Kidney (tissue), 14 donors: ENCODE results near the gene FBN2. TPM values are rescaled to one million over a fixed set of nuclear protein-coding genes. Genes with fewer than 3 reads are reported as not detected.

Experiments
- DNase-seq, 5 donors: peaks; one replicate each; pipeline ENCODE4 v3.0.0-alpha.2; 2013 to 2020
- FAIRE-seq: peaks from 2 replicates; lab custom pipeline; 2012; peaks lifted over from hg19 to GRCh38; lab: Jason Lieb, UNC
- H3K27ac ChIP-seq, 2 donors: one replicate each; pipeline ENCODE4 v1.7.0; 2013; ENCODE audit warnings: low read depth in 2 of 2, low read length in 2 of 2, inconsistent platforms in 1 of 2
- H3K27me3 ChIP-seq: one replicate; pipeline ENCODE4 v1.7.1; 2013; ENCODE audit warnings: low read length, inconsistent platforms; ENCODE audit not compliant: control insufficient read depth, insufficient read depth
- H3K36me3 ChIP-seq, 3 donors: one replicate each; pipeline versions ENCODE4 v1.7.0 to v1.7.1; 2013; ENCODE audit warnings: low read length in 3 of 3, control low read depth in 1 of 3, inconsistent platforms in 1 of 3; ENCODE audit not compliant: insufficient read depth in 3 of 3, control insufficient read depth in 2 of 3
- H3K4me1 ChIP-seq, 3 donors: one replicate each; pipeline versions ENCODE4 v1.7.0 to v1.7.1; 2013; ENCODE audit warnings: low read length in 3 of 3, inconsistent platforms in 1 of 3, low read depth in 1 of 3; ENCODE audit not compliant: control insufficient read depth in 2 of 3, insufficient read depth in 2 of 3
- H3K4me3 ChIP-seq, 3 donors: one replicate each; pipeline versions ENCODE4 v1.7.0 to v1.8.1; 2013; ENCODE audit warnings: low read length in 3 of 3, control low read depth in 1 of 3, inconsistent platforms in 1 of 3
- H3K9ac ChIP-seq, 3 donors: one replicate each; pipeline versions ENCODE4 v1.7.0 to v1.7.1; 2013; ENCODE audit warnings: low read length in 3 of 3, control low read depth in 1 of 3, inconsistent platforms in 1 of 3
- H3K9me3 ChIP-seq, 3 donors: one replicate each; pipeline versions ENCODE4 v1.7.0 to v1.7.1; 2013; ENCODE audit warnings: low read length in 3 of 3, control low read depth in 1 of 3, inconsistent platforms in 1 of 3; ENCODE audit not compliant: control insufficient read depth in 2 of 3, insufficient read depth in 1 of 3
- CTCF ChIP-seq: IDR thresholded peaks from 3 replicates; pipeline ENCODE4 v1.5.1; 2012; ENCODE audit warnings: mild to moderate bottlenecking, moderate library complexity, borderline replicate concordance; ENCODE audit not compliant: insufficient read depth; ENCODE audit errors: extremely low read depth
- intact Hi-C: fragments of 100-400 bp; cut with DNase I; formaldehyde crosslinking; loops from one replicate; pipeline ENCODE4 v1.11.1; 2022
- polyA plus RNA-seq: library from polyadenylated mRNA; stranded (reverse); fragments of 350-450 nt; fragmentation: Illumina TruSeq; extraction: RNeasy Lipid Tissue Mini Kit (QIAGEN cat#74804); gene quantifications from one replicate; pipeline ENCODE4 v1.2.3, GENCODE V29; 2014; ENCODE audit warnings: low read depth, low replicate concordance; ENCODE audit not compliant: insufficient read depth
- total RNA-seq: library from RNA; stranded (reverse); fragmentation: NEBNext Ultra II Directional; extraction: Animal tissue kit (Norgen Biotek cat#: 25700); gene quantifications from one replicate; pipeline ENCODE4 v1.2.1, GENCODE V29; 2021
- donor health status: control.
- donor health status: control.
- donor health status: control.
- donor health status: control.
- donor health status: control.
- donor health status: DM: yes; HTN: yes; CAD: no.
- donor health status: Normal renal cell carcinoma (clear cell type).

FBN2 gene
- total and polyA plus RNA-seq, 2 donors from 2014 or later, result 0.11 to 1.0 TPM

- H3K27me3 ChIP-seq, result no peaks in the 10 kb centered on the region
- intact Hi-C loops, result no loop called here
Measured at GRCh38 chr5:128318691-128319090, 219.4 kb downstream of the FBN2 start.

GRCh38 chr5:128317481-128317880 lies 220.6 kb downstream of the FBN2 start:
- H3K27me3 ChIP-seq, result no peaks in the 10 kb centered on the region
- no peak overlapping the region for H3K9ac ChIP-seq
- DNase-seq, result peak in 3 of 5 donors; percentile 19 to 71 (median 64)
- no peak overlapping the region for H3K4me3 ChIP-seq
- no peak for TF ChIP-seq CTCF
- no peak overlapping the region for H3K27ac ChIP-seq
- intact Hi-C loops, result no loop called here
- no peak for FAIRE-seq
- H3K9me3 ChIP-seq, result no peaks in the 10 kb centered on the region
- H3K36me3 ChIP-seq, result no peaks in the 10 kb centered on the region
- H3K4me1 ChIP-seq, result no peaks in the 10 kb centered on the region

More at GRCh38 chr5:128318691-128319090, 219.4 kb downstream of the FBN2 start:
- H3K4me1 ChIP-seq, result no peaks in the 10 kb centered on the region
- H3K9ac ChIP-seq, result no peak overlapping the region
- no peak overlapping the region for H3K4me3 ChIP-seq
- no peak for FAIRE-seq
- no peak for TF ChIP-seq CTCF
- no peak overlapping the region for H3K27ac ChIP-seq
- no peak for DNase-seq
- no peaks in the 10 kb centered on the region for H3K9me3 ChIP-seq
- no peaks in the 10 kb centered on the region for H3K36me3 ChIP-seq

GRCh38 chr5:128315671-128316070 lies 222.4 kb downstream of the FBN2 start:
- H3K4me3 ChIP-seq, result no peak overlapping the region
- no peaks in the 10 kb centered on the region for H3K4me1 ChIP-seq
- H3K36me3 ChIP-seq, result no peaks in the 10 kb centered on the region
- H3K9ac ChIP-seq, result no peak overlapping the region
- FAIRE-seq (no peak), DNase-seq (no peak)
- no peak overlapping the region for H3K27ac ChIP-seq
- no peaks in the 10 kb centered on the region for H3K9me3 ChIP-seq
- no peak for TF ChIP-seq CTCF
- no peaks in the 10 kb centered on the region for H3K27me3 ChIP-seq
- intact Hi-C loops, result no loop called here

GRCh38 chr5:128305341-128305740 lies 232.7 kb downstream of the FBN2 start:
- no peak for FAIRE-seq
- no peak overlapping the region for H3K27ac ChIP-seq
- H3K9ac ChIP-seq, result no peak overlapping the region
- no peak for TF ChIP-seq CTCF
- DNase-seq, result no peak
- intact Hi-C loops, result no loop called here
- H3K9me3 ChIP-seq, result no peaks in the 10 kb centered on the region
- no peaks in the 10 kb centered on the region for H3K36me3 ChIP-seq
- no peaks in the 10 kb centered on the region for H3K4me1 ChIP-seq
- H3K27me3 ChIP-seq, result no peaks in the 10 kb centered on the region
- H3K4me3 ChIP-seq, result no peak overlapping the region
